Measurements from ENCODE around the gene RASSF3.

The RASSF3 gene

DNA sequence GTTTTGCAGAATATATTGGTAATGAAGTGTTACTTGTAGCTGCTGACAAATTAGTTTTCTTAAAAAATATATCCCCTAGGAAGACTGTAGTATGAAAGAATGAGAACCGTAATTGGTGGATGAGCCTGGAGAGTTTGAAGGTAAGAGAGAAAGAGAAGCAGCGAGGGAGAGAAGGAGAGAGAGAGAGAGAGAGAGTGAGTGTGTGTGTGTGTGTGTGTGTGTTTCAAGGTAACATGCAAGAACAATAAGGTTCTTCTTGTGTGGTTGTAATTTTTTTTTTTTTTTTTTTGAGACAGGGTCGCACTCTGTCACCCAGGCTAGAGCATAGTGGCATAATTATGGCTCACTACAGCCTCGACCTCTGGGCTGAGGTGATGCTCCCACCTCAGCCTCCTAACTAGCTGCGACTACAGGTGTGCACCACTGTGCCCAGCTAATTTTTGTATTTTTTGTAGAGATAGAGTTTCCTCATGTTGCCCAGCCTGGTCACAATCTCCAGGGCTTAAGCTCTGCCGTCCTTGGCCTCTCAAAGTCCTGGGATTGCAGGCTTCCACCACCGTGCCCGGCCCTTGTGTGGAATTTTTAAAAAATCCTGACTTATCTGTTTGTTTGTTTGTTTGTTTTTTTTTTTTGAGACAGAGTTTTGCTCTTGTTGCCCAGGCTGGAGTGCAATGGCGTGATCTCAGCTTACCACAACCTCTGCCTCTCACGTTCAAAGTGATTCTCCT is 73.7 kb downstream of the RASSF3 start:
- Histone ChIP-seq H3K9me2 (replicated peaks; ENCODE audit: low read depth, low read length) (no peaks in the 10 kb centered on the region), H3K79me2 (ENCODE audit: insufficient read depth, low read length) (peaks cover 43% of the 10 kb centered on the region), H3K36me3 (ENCODE audit: insufficient read depth, low read length) (peaks cover 31% of the 10 kb centered on the region; the same call in 1 of the 2 replicates), H3K27me3 (ENCODE audit: insufficient read depth, low read length, poor library complexity, severe bottlenecking) (no peaks in the 10 kb centered on the region), H3K9me3 (ENCODE audit: insufficient read depth, low read depth, low read length) (no peaks in the 10 kb centered on the region), H3K4me2 (ENCODE audit: low read depth, low read length, poor library complexity, severe bottlenecking) (no peak overlapping the region), H4K20me1 (ENCODE audit: insufficient read depth, low read length, poor library complexity, severe bottlenecking) (no peaks in the 10 kb centered on the region), H3K9ac (ENCODE audit: low read depth, low read length, poor library complexity, severe bottlenecking) (no peak overlapping the region), H3K4me1 (ENCODE audit: insufficient read depth, low read length, poor library complexity, severe bottlenecking) (peaks cover 38% of the 10 kb centered on the region), H3F3A (ENCODE audit: low read depth) (no peaks in the 10 kb centered on the region), H3K4me3 (ENCODE audit: low read length, poor library complexity, severe bottlenecking) (no peak overlapping the region), H2AFZ (ENCODE audit: low read length) (no peak overlapping the region)
- TF ChIP-seq, protein P1, sequence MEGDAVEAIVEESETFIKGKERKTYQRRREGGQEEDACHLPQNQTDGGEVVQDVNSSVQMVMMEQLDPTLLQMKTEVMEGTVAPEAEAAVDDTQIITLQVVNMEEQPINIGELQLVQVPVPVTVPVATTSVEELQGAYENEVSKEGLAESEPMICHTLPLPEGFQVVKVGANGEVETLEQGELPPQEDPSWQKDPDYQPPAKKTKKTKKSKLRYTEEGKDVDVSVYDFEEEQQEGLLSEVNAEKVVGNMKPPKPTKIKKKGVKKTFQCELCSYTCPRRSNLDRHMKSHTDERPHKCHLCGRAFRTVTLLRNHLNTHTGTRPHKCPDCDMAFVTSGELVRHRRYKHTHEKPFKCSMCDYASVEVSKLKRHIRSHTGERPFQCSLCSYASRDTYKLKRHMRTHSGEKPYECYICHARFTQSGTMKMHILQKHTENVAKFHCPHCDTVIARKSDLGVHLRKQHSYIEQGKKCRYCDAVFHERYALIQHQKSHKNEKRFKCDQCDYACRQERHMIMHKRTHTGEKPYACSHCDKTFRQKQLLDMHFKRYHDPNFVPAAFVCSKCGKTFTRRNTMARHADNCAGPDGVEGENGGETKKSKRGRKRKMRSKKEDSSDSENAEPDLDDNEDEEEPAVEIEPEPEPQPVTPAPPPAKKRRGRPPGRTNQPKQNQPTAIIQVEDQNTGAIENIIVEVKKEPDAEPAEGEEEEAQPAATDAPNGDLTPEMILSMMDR (conservative IDR thresholded peaks at IDR 0.05; ENCODE audit: low read length), result no peak
- TF ChIP-seq EZH2phosphoT487 (IDR thresholded peaks at IDR 0.05; ENCODE audit: borderline replicate concordance), result no peak

- Histone ChIP-seq H3K4me1 (ENCODE audit: insufficient read depth, low read length, poor library complexity, severe bottlenecking) (peaks cover 34% of the 10 kb centered on the region), H3K9me3 (ENCODE audit: insufficient read depth, low read depth, low read length) (no peaks in the 10 kb centered on the region), H3F3A (ENCODE audit: low read depth) (no peaks in the 10 kb centered on the region), H3K79me2 (ENCODE audit: insufficient read depth, low read length) (peaks cover 33% of the 10 kb centered on the region), H3K4me2 (ENCODE audit: low read depth, low read length, poor library complexity, severe bottlenecking) (no peak overlapping the region), H4K20me1 (ENCODE audit: insufficient read depth, low read length, poor library complexity, severe bottlenecking) (no peaks in the 10 kb centered on the region), H2AFZ (ENCODE audit: low read length) (no peak overlapping the region), H3K4me3 (ENCODE audit: low read length, poor library complexity, severe bottlenecking) (no peak overlapping the region), H3K36me3 (ENCODE audit: insufficient read depth, low read length) (peaks cover 36% of the 10 kb centered on the region; the same call in 1 of the 2 replicates), H3K9ac (ENCODE audit: low read depth, low read length, poor library complexity, severe bottlenecking) (no peak overlapping the region), H3K9me2 (replicated peaks; ENCODE audit: low read depth, low read length) (no peaks in the 10 kb centered on the region), H3K27me3 (ENCODE audit: insufficient read depth, low read length, poor library complexity, severe bottlenecking) (no peaks in the 10 kb centered on the region)
- TF ChIP-seq, protein P1 (conservative IDR thresholded peaks at IDR 0.05; ENCODE audit: low read length), result no peak
- no peak for TF ChIP-seq EZH2phosphoT487 (IDR thresholded peaks at IDR 0.05; ENCODE audit: borderline replicate concordance)
Observed at GRCh38 chr12:64685050-64685449, 74.8 kb downstream of the RASSF3 start.

GRCh38 chr12:64685605-64686004 is 75.3 kb downstream of the RASSF3 start:
- Histone ChIP-seq H3K27me3 (ENCODE audit: insufficient read depth, low read length, poor library complexity, severe bottlenecking) (no peaks in the 10 kb centered on the region), H3K9me3 (ENCODE audit: insufficient read depth, low read depth, low read length) (no peaks in the 10 kb centered on the region), H3F3A (ENCODE audit: low read depth) (no peaks in the 10 kb centered on the region), H4K20me1 (ENCODE audit: insufficient read depth, low read length, poor library complexity, severe bottlenecking) (no peaks in the 10 kb centered on the region), H2AFZ (ENCODE audit: low read length) (no peak overlapping the region), H3K4me1 (ENCODE audit: insufficient read depth, low read length, poor library complexity, severe bottlenecking) (peaks cover 34% of the 10 kb centered on the region), H3K79me2 (ENCODE audit: insufficient read depth, low read length) (peaks cover 31% of the 10 kb centered on the region), H3K36me3 (ENCODE audit: insufficient read depth, low read length) (peaks cover 36% of the 10 kb centered on the region; the same call in 1 of the 2 replicates), H3K4me2 (ENCODE audit: low read depth, low read length, poor library complexity, severe bottlenecking) (no peak overlapping the region), H3K4me3 (ENCODE audit: low read length, poor library complexity, severe bottlenecking) (no peak overlapping the region), H3K9ac (ENCODE audit: low read depth, low read length, poor library complexity, severe bottlenecking) (no peak overlapping the region), H3K9me2 (replicated peaks; ENCODE audit: low read depth, low read length) (no peaks in the 10 kb centered on the region)
- TF ChIP-seq, protein P1 (conservative IDR thresholded peaks at IDR 0.05; ENCODE audit: low read length), result no peak
- TF ChIP-seq EZH2phosphoT487 (IDR thresholded peaks at IDR 0.05; ENCODE audit: borderline replicate concordance), result no peak
